Thymus (tissue), 11 donors: ENCODE results near the gene ARHGAP23. TPM values are rescaled to one million over a fixed set of nuclear protein-coding genes. Genes with fewer than 3 reads are reported as not detected.

Experiments
- DNase-seq, 9 donors: peaks; one replicate each; pipeline ENCODE4 v3.0.0-alpha.2; 2013; ENCODE audit warnings: low spot score in 9 of 9, low read depth in 6 of 9, missing footprints in 1 of 9
- H3K27ac ChIP-seq, 2 donors: one replicate each; pipeline ENCODE4 v1.5.1; 2013; ENCODE audit warnings: control low read depth in 1 of 2, low read depth in 1 of 2, low read length in 1 of 2, mild to moderate bottlenecking in 1 of 2, moderate library complexity in 1 of 2
- H3K27me3 ChIP-seq, 2 donors: one replicate each; pipeline ENCODE4 v1.5.1; 2013; ENCODE audit warnings: low read length in 1 of 2; ENCODE audit not compliant: control insufficient read depth in 2 of 2, insufficient read depth in 1 of 2
- H3K36me3 ChIP-seq, 2 donors: one replicate each; pipeline ENCODE4 v1.5.1; 2013; ENCODE audit warnings: low read length in 1 of 2, mild to moderate bottlenecking in 1 of 2, moderate library complexity in 1 of 2; ENCODE audit not compliant: control insufficient read depth in 2 of 2, insufficient read depth in 2 of 2
- H3K4me1 ChIP-seq, 2 donors: one replicate each; pipeline ENCODE4 v1.5.1; 2013; ENCODE audit warnings: low read length in 2 of 2; ENCODE audit not compliant: control insufficient read depth in 2 of 2, insufficient read depth in 2 of 2
- H3K4me3 ChIP-seq, 2 donors: one replicate each; pipeline ENCODE4 v1.5.1; 2013; ENCODE audit warnings: low read length in 2 of 2, control low read depth in 1 of 2, mild to moderate bottlenecking in 1 of 2
- H3K9me3 ChIP-seq, 2 donors: one replicate each; pipeline ENCODE4 v1.5.1; 2013; ENCODE audit warnings: low read length in 1 of 2, mild to moderate bottlenecking in 1 of 2; ENCODE audit not compliant: control insufficient read depth in 2 of 2, insufficient read depth in 1 of 2
- WGBS: extraction: QIAGEN DNeasy Blood & Tissue Kit; methylation state at CpG from one replicate; pipeline ENCODE4 v1.1.7; 2013; 5-methylcytosine and 5-hydroxymethylcytosine counted together
- polyA plus RNA-seq: library from polyadenylated mRNA; stranded (reverse); fragments of 200-250 nt; gene quantifications from one replicate; pipeline ENCODE4 v1.2.3, GENCODE V29; 2013
- total RNA-seq: library from RNA; stranded (reverse); fragments of 120-200 nt; gene quantifications from one replicate; pipeline ENCODE4 v1.2.4, GENCODE V29; 2013
- donor health status: healthy.

The ARHGAP23 gene
- total and polyA plus RNA-seq, 2 donors = 5.5 to 6.4 TPM

DNA sequence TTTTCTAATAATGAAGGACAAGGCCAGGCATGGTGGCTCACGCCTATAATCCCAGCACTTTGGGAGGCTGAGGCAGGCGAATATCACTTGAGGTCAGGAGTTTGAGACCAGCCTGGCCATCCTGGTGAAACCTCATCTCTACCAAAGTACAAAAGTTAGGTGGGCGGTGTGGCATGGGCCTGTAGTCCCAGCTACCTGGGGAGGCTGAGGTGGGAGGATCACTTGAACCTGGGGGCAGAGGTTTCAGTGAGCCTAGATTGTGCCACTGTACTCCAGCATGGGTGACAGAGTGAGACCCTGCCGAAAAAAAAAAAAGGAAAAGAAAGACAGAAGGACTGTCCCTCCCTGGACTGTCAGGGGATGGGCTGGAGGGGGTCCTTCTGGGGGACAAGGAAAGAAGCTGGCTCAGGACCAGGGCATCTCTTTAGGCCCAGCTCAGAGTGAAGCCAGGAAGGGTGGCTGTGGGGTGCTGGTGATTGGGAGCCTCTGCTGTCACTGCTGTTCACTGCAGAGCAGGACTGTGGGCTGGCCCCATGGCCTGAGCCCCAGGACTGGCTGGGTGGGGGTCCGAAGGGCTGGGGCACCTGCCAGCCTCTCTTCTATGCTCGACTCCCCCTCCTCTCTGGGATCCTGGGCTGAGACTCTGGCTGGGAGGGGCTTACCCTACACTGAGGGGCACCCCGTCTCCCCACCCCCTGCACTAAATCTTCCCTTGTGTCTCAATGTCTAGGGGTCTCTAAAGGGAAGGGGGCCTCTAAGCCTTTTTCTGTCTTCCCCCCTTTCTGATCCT lies 909 bp upstream of the ARHGAP23 start:
- H3K9me3 ChIP-seq = peaks cover 0 to 1% of the 10 kb centered on the region in 2 donors
- H3K27ac ChIP-seq = peak overlapping the region; percentile 72 to 74
- 66% methylated on average over 7 of the region's 7 CpGs for WGBS
- peaks cover 0 to 8% of the 10 kb centered on the region in 2 donors for H3K27me3 ChIP-seq
- no peak for DNase-seq
- H3K4me1 ChIP-seq = peaks cover 32 to 49% of the 10 kb centered on the region in 2 donors
- H3K4me3 ChIP-seq = peak overlapping the region; percentile 61 to 93
- H3K36me3 ChIP-seq = no peaks in the 10 kb centered on the region

DNA sequence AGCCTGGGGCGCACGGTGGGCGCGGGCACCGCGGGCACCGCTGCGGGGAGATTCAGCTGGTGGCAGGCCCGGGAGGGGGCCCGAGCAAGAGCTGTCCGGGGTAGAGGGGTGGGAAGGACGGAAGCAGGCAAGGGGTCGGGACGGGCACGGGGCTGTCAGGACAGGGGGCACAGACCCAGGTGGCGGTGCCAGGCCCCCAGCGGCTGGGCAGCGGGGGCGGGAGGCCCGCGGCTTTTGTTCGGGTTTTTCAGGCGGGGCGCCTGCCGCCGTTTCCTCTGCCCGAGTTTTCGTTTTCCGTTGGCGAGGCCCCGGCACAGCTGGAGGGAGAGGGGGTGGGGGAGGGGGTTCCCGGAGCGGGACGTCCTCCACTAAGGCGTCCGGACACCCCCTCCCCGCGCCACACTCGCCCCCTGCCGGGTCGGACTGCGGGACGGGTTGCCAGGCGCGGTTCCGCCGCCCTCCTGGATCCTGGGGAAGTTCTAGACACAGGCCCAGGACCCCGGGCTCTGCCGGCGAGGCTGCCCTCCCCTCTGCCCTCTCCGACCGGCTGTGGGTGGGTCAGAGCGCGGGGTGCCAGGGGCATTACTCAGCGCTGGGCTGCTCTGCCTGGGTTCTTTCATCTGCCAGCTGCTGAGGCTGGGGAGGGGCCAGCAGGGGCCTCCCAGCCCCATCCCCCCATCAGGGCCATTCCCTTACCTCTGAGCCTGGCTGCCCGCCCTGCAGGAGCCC lies 543 bp downstream of the ARHGAP23 start:
- WGBS = under 1% methylated on average over 56 of the region's 56 CpGs
- H3K36me3 ChIP-seq = no peaks in the 10 kb centered on the region
- peak overlapping the region; percentile 78 to 79 for H3K27ac ChIP-seq
- peaks cover 0 to 1% of the 10 kb centered on the region in 2 donors for H3K9me3 ChIP-seq
- peak overlapping the region; percentile 63 to 93 for H3K4me3 ChIP-seq
- peak in 2 of 9 donors; percentile 48 to 67 for DNase-seq
- peaks cover 30 to 45% of the 10 kb centered on the region in 2 donors for H3K4me1 ChIP-seq
- H3K27me3 ChIP-seq = peaks cover 0 to 4% of the 10 kb centered on the region in 2 donors

DNA sequence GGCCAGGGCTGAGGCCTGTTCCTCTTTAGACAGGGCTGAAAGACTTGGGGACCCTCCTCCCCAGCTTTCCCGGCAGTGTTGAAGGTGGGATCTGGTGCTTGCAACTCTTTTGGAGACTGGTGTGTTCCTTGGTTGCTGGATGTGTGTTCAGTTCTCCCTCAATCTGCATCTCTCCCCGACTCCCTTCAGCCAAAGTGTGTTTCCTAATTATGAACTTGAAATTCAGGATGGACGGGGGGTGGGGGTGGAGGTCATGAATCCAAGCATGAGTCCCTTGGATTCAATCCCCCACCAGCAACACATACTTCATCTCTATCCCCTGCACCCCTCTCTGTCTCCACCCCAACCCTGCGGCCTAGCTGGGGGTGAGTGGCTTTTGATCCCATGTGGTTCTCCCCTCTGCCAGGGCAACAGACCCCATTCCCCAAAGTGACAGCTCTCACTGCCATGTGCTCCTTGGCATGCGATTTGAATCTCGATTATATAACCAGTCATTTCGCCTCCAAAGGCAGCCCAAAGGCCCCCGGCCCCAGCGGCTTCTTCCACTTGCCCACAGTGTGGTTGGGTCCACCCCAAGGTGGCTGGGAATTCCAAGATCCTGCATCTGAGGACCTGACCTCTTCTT lies 1.3 kb downstream of the ARHGAP23 start:
- Histone ChIP-seq H3K9me3 (no peaks in the 10 kb centered on the region), H3K4me1 (peaks cover 26 to 38% of the 10 kb centered on the region in 2 donors)
- WGBS = 74% methylated on average over 9 of the region's 9 CpGs

DNA sequence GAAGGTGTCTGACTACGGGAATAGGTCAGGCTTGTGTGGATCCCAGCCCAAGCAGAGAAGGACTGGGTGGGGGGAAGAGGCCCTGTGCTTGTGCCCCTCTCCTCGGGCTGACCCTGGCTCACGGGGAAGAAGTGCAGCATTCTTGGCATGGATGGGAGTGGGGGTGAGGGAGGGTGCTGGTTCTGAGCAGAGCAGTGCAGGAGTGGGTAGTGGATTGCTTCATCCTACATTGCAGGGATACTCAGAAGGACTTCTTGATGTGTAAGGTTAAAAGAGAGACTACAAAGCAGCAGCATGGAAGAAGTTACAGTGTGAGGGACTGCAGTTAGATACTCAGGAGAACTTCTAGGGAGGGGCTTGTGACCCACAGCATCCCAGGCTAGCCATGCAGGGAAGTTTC lies 2.1 kb downstream of the ARHGAP23 start:
- Histone ChIP-seq H3K4me1 (peaks cover 26 to 35% of the 10 kb centered on the region in 2 donors), H3K27me3 (peaks cover 0 to 2% of the 10 kb centered on the region in 2 donors), H3K27ac (peak overlapping the region in 1 of 2 donors; percentile 1), H3K4me3 (no peak overlapping the region), H3K9me3 (no peaks in the 10 kb centered on the region), H3K36me3 (peaks cover 0 to 6% of the 10 kb centered on the region in 2 donors)
- 90% methylated on average over 3 of the region's 3 CpGs for WGBS
- DNase-seq = no peak

More for the DNA sequence above, 1.3 kb downstream of the ARHGAP23 start:
- Histone ChIP-seq H3K36me3 (peaks cover 0 to 3% of the 10 kb centered on the region in 2 donors), H3K27ac (peak overlapping the region; percentile 70 to 78), H3K4me3 (peak overlapping the region; percentile 63 to 93), H3K27me3 (peaks cover 0 to 4% of the 10 kb centered on the region in 2 donors)
- no peak for DNase-seq

DNA sequence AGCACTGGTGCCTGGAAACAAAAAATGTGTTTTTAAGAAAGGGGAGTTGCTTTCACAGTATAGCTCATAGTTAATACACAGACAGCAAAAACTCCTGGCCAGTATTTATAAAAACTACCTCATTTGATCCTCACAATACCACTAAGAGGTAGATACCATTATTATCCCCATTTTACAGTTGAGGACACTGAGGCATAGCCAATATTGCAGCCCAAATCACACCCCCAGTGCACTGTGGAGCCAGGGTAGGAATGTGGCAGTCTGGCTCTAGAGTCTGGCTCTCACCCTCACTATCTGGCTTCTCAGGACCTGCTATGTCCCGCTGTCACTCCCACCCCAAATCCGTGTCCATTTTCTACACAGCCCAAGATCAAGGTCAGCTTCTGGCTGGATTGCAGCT lies 2.6 kb downstream of the ARHGAP23 start:
- Histone ChIP-seq H3K4me3 (no peak overlapping the region), H3K27ac (no peak overlapping the region), H3K36me3 (peaks cover 0 to 7% of the 10 kb centered on the region in 2 donors), H3K9me3 (no peaks in the 10 kb centered on the region), H3K4me1 (peaks cover 26 to 35% of the 10 kb centered on the region in 2 donors), H3K27me3 (peaks cover 0 to 2% of the 10 kb centered on the region in 2 donors)
- DNase-seq = no peak
- 100% methylated on average over 2 of the region's 2 CpGs for WGBS

DNA sequence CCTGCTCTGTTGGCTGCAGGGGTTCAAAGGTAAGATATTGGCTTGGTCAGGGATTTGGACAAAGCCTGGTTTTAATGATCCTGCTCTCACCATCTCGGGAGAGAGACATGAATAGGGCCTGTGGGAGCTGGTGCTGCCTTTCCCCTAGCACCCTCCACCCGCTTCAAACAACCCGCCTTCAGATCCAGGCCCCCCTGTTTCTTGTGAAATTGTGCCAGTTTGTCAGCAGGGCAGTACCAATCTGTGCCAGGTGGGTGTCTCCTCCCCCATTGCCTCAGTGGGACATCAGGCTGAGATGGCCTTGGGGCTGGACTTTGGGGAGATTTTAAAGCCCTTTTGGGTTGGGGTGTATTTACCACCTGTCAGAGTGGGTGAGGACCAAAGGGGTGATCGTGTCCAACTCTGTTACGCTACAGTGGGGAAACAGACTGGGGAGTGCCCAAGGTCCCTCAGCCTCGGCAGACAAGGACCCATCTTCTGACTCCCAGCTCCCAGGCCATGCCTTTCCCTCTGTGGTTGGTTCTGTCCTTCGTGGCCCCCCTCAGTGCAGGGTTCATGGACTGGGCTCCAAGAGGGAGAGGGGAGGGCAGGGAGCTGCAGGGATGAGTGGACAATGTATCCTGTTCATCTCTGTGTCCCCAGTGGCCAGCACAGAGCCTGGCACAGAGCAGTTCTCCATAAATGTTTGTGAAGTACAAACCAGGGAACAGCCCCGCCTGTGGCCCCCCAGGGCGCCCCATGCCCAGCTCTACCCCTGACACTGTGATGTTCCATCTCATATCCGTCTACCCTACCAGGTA lies 3.3 kb downstream of the ARHGAP23 start:
- Histone ChIP-seq H3K4me3 (no peak overlapping the region), H3K27me3 (peaks cover 0 to 2% of the 10 kb centered on the region in 2 donors), H3K9me3 (no peaks in the 10 kb centered on the region), H3K27ac (no peak overlapping the region), H3K4me1 (peaks cover 26 to 35% of the 10 kb centered on the region in 2 donors), H3K36me3 (peaks cover 0 to 7% of the 10 kb centered on the region in 2 donors)
- WGBS = 90% methylated on average over 10 of the region's 10 CpGs
- no peak for DNase-seq

DNA sequence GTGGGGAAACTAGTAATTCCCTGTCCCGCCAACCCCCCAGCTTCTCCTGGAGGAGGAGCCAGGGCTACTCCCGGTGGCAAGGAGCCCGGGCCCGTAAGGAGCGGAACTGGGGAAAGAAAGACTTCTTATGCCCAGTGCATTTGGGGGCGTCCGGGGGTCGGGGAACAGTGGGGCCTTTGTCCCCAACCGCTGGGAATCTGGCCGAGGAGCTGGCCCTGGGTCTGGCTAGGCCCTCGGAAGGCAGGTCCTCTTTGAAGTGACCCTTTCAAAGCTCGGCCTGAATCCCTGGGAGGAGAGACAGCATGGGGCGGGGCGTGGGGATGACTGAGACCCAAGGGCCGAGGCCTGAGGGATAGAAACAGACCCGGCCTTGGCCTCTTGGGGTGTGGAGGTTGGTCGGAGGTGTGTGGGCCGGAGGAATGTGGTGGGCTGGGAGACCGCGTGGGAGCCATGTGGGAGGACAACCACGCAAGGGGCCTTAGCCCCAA lies 6.0 kb downstream of the ARHGAP23 start:
- DNase-seq = no peak

DNA sequence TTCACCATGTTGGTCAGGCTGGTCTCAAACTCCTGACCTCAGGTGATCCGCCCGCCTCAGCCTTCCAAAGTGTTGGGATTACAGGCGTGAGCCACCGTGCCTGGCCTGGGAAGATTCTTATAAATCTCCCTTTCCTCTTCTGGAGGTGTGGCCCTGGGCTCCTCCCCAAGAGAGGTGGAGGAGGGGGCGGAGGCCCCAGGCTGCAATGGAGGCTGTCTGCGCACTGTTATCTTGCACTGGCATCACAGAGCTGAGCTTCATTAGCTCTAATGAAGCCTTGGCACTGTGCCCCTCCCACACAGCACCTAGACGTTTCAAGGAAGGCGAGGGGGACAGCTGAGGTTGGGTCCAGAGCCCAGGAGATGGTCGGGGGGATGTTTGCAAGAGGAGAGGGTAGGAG lies 7.5 kb downstream of the ARHGAP23 start:
- Histone ChIP-seq H3K4me3 (no peak overlapping the region), H3K36me3 (peaks cover 0 to 9% of the 10 kb centered on the region in 2 donors), H3K9me3 (no peaks in the 10 kb centered on the region), H3K27ac (no peak overlapping the region), H3K27me3 (no peaks in the 10 kb centered on the region), H3K4me1 (peaks cover 5 to 6% of the 10 kb centered on the region in 2 donors)
- WGBS = 90% methylated on average over 9 of the region's 9 CpGs
- no peak for DNase-seq

More for the DNA sequence above, 6.0 kb downstream of the ARHGAP23 start:
- H3K4me1 ChIP-seq = peaks cover 13 to 18% of the 10 kb centered on the region in 2 donors
- H3K4me3 ChIP-seq = no peak overlapping the region
- H3K27me3 ChIP-seq = no peaks in the 10 kb centered on the region
- H3K9me3 ChIP-seq = no peaks in the 10 kb centered on the region
- H3K27ac ChIP-seq = no peak overlapping the region
- peaks cover 0 to 7% of the 10 kb centered on the region in 2 donors for H3K36me3 ChIP-seq
- 96% methylated on average over 21 of the region's 21 CpGs for WGBS
